Measurements from ENCODE around the gene ACTL7B. TPM values are rescaled to one million over a fixed set of nuclear protein-coding genes. Genes with fewer than 3 reads are reported as not detected.

ACTL7B gene
- total and polyA plus RNA-seq, 2 donors (not counting 1 experiment from before 2014, with no cell fraction given), result 0.07 TPM; not detected in 1

- 89% methylated on average over 7 of the region's 7 CpGs for WGBS (ENCODE audit: insufficient coverage)
- H2AFZ ChIP-seq (ENCODE audit: insufficient read depth, low read depth, low read length, poor library complexity, severe bottlenecking), result no peak overlapping the region
- no peaks in the 10 kb centered on the region for H3K79me2 ChIP-seq (ENCODE audit: control insufficient read depth, insufficient read depth, low read length)
- H3K27ac Mint-ChIP-seq, result no peak overlapping the region
- no peaks in the 10 kb centered on the region for H3K27me3 ChIP-seq (replicated peaks in 1 of 4; ENCODE audit: control extremely low read depth in 1 of 4, control insufficient read depth in 3 of 4, insufficient read depth in 4 of 4, low read length in 3 of 4)
- DNase-seq, result no peak
- no peak overlapping the region for H3K4me3 ChIP-seq (ENCODE audit: control extremely low read depth in 1 of 5, extremely low read depth in 1 of 5, insufficient read depth in 1 of 5, low read depth in 2 of 5, low read length in 4 of 5)
- ChIA-PET CTCF (no interaction called here), POLR2A (no interaction called here)
- H4K20me1 ChIP-seq (ENCODE audit: control insufficient read depth, insufficient read depth, low read length, poor library complexity, severe bottlenecking), result no peaks in the 10 kb centered on the region
- intact Hi-C loops (cut with micrococcal nuclease), result no loop called here
- H3K27ac ChIP-seq (ENCODE audit: low read length in 2 of 2), result no peak overlapping the region
- ATAC-seq (ENCODE audit: low read depth), result no peak
- H3K4me1 Mint-ChIP-seq, result no peaks in the 10 kb centered on the region
- no peaks in the 10 kb centered on the region for H3K36me3 ChIP-seq (replicated peaks in 1 of 2; ENCODE audit: control extremely low read depth in 1 of 2, control insufficient read depth in 1 of 2, extremely low read depth in 1 of 2, insufficient read depth in 2 of 2, low read length in 1 of 2)
- H3K9me3 Mint-ChIP-seq (ENCODE audit: insufficient read depth), result peaks cover 2% of the 10 kb centered on the region
- H3K4me2 ChIP-seq (replicated peaks; ENCODE audit: low read depth, low read length, poor library complexity, severe bottlenecking), result no peak overlapping the region
- H3K9ac ChIP-seq (ENCODE audit: low read length), result no peak overlapping the region
- H3K27me3 Mint-ChIP-seq, result no peaks in the 10 kb centered on the region
- no peaks in the 10 kb centered on the region for H3K4me1 ChIP-seq (ENCODE audit: control insufficient read depth in 2 of 2, insufficient read depth in 2 of 2, low read length in 2 of 2)
- no peaks in the 10 kb centered on the region for H3K9me3 ChIP-seq (ENCODE audit: control extremely low read depth in 1 of 3, control insufficient read depth in 2 of 3, insufficient read depth in 1 of 3, low read length in 2 of 3)
- TF ChIP-seq, protein P1, sequence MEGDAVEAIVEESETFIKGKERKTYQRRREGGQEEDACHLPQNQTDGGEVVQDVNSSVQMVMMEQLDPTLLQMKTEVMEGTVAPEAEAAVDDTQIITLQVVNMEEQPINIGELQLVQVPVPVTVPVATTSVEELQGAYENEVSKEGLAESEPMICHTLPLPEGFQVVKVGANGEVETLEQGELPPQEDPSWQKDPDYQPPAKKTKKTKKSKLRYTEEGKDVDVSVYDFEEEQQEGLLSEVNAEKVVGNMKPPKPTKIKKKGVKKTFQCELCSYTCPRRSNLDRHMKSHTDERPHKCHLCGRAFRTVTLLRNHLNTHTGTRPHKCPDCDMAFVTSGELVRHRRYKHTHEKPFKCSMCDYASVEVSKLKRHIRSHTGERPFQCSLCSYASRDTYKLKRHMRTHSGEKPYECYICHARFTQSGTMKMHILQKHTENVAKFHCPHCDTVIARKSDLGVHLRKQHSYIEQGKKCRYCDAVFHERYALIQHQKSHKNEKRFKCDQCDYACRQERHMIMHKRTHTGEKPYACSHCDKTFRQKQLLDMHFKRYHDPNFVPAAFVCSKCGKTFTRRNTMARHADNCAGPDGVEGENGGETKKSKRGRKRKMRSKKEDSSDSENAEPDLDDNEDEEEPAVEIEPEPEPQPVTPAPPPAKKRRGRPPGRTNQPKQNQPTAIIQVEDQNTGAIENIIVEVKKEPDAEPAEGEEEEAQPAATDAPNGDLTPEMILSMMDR (IDR thresholded peaks at IDR 0.05), result no peak
- TF ChIP-seq EZH2 (IDR thresholded peaks at IDR 0.05; ENCODE audit: borderline replicate concordance, insufficient read depth, low read depth, low read length, poor library complexity, severe bottlenecking), result no peak
- no peak overlapping the region for H3K4me3 Mint-ChIP-seq
Measured at GRCh38 chr9:108861464-108861863, 5.7 kb upstream of the ACTL7B start.

GRCh38 chr9:108860764-108861163 is 5.0 kb upstream of the ACTL7B start:
- H3K4me1 Mint-ChIP-seq, result no peaks in the 10 kb centered on the region
- POLR2A ChIA-PET, result no interaction called here
- Histone ChIP-seq H3K36me3 (replicated peaks in 1 of 2; ENCODE audit: control extremely low read depth in 1 of 2, control insufficient read depth in 1 of 2, extremely low read depth in 1 of 2, insufficient read depth in 2 of 2, low read length in 1 of 2) (no peaks in the 10 kb centered on the region), H3K9ac (ENCODE audit: low read length) (no peak overlapping the region), H3K4me3 (ENCODE audit: control extremely low read depth in 1 of 5, extremely low read depth in 1 of 5, insufficient read depth in 1 of 5, low read depth in 2 of 5, low read length in 4 of 5) (no peak overlapping the region), H4K20me1 (ENCODE audit: control insufficient read depth, insufficient read depth, low read length, poor library complexity, severe bottlenecking) (no peaks in the 10 kb centered on the region), H3K4me2 (replicated peaks; ENCODE audit: low read depth, low read length, poor library complexity, severe bottlenecking) (no peak overlapping the region), H3K27ac (ENCODE audit: low read length in 2 of 2) (no peak overlapping the region), H3K79me2 (ENCODE audit: control insufficient read depth, insufficient read depth, low read length) (no peaks in the 10 kb centered on the region), H2AFZ (ENCODE audit: insufficient read depth, low read depth, low read length, poor library complexity, severe bottlenecking) (no peak overlapping the region), H3K4me1 (ENCODE audit: control insufficient read depth in 2 of 2, insufficient read depth in 2 of 2, low read length in 2 of 2) (no peaks in the 10 kb centered on the region), H3K9me3 (ENCODE audit: control extremely low read depth in 1 of 3, control insufficient read depth in 2 of 3, insufficient read depth in 1 of 3, low read length in 2 of 3) (no peaks in the 10 kb centered on the region), H3K27me3 (replicated peaks in 1 of 4; ENCODE audit: control extremely low read depth in 1 of 4, control insufficient read depth in 3 of 4, insufficient read depth in 4 of 4, low read length in 3 of 4) (no peaks in the 10 kb centered on the region)
- intact Hi-C loops (cut with micrococcal nuclease), result no loop called here
- DNase-seq, result no peak
- H3K4me3 Mint-ChIP-seq, result no peak overlapping the region
- CTCF ChIA-PET, result no interaction called here
- H3K9me3 Mint-ChIP-seq (ENCODE audit: insufficient read depth), result peaks cover 2% of the 10 kb centered on the region
- no peak for ATAC-seq (ENCODE audit: low read depth)
- no peaks in the 10 kb centered on the region for H3K27me3 Mint-ChIP-seq
- no peak overlapping the region for H3K27ac Mint-ChIP-seq
- no peak for TF ChIP-seq EZH2 (IDR thresholded peaks at IDR 0.05; ENCODE audit: borderline replicate concordance, insufficient read depth, low read depth, low read length, poor library complexity, severe bottlenecking)
- TF ChIP-seq, protein P1 (IDR thresholded peaks at IDR 0.05), result no peak
- 100% methylated on average over 1 of the region's 2 CpGs for WGBS (ENCODE audit: insufficient coverage)

Data from B cell (primary cell).